Stomach smooth muscle (tissue), 2 donors: ENCODE data around the gene SAMD4B.
A peak's percentile ranks its signal among the peaks of the same experiment; 100 is the strongest.
"Not testable (repeated sequence)": the region's sequence is repeated elsewhere in the genome, so short reads cannot be mapped to it uniquely, and the experiment has no call there.

Experiments
- H3K27ac ChIP-seq: one replicate; pipeline ENCODE4 v1.7.0; 2013; ENCODE audit warnings: mild to moderate bottlenecking, low read length, inconsistent platforms
- H3K27me3 ChIP-seq, 2 donors: one replicate each; pipeline ENCODE4 v1.7.0; 2013; ENCODE audit warnings: low read length in 2 of 2; ENCODE audit not compliant: insufficient read depth in 2 of 2, control insufficient read depth in 1 of 2
- H3K36me3 ChIP-seq, 2 donors: one replicate each; pipeline ENCODE4 v1.7.0; 2013; ENCODE audit warnings: low read length in 2 of 2; ENCODE audit not compliant: control insufficient read depth in 2 of 2, insufficient read depth in 2 of 2
- H3K4me1 ChIP-seq: one replicate; pipeline ENCODE4 v1.7.0; 2013; ENCODE audit warnings: low read length; ENCODE audit not compliant: control insufficient read depth, insufficient read depth
- H3K4me3 ChIP-seq, 2 donors: one replicate each; pipeline ENCODE4 v1.7.0; 2013; ENCODE audit warnings: low read length in 2 of 2
- H3K9ac ChIP-seq, 2 donors: one replicate each; pipeline ENCODE4 v1.7.0; 2013; ENCODE audit warnings: low read length in 2 of 2, mild to moderate bottlenecking in 1 of 2
- H3K9me3 ChIP-seq, 2 donors: one replicate each; pipeline ENCODE4 v1.7.0; 2013; ENCODE audit warnings: low read length in 2 of 2; ENCODE audit not compliant: control insufficient read depth in 2 of 2
- donor health status: healthy.
- donor health status: Pancreatic carcinoma.

SAMD4B gene

GRCh38 chr19:39372047-39372802 is 30.0 kb downstream of the SAMD4B start:
- Histone ChIP-seq H3K4me1 (peaks cover 17% of the 10 kb centered on the region), H3K9me3 (no peaks in the 10 kb centered on the region), H3K27ac (peak overlapping the region; percentile 91), H3K4me3 (peak overlapping the region in 1 of 2 donors; percentile 49), H3K9ac (peak overlapping the region; percentile 50 to 87), H3K27me3 (no peaks in the 10 kb centered on the region), H3K36me3 (peaks cover 39 to 47% of the 10 kb centered on the region in 2 donors)

GRCh38 chr19:39372941-39373340 is 30.7 kb downstream of the SAMD4B start:
- Histone ChIP-seq H3K9ac (peak overlapping the region; percentile 50 to 87), H3K36me3 (peaks cover 46 to 54% of the 10 kb centered on the region in 2 donors), H3K27me3 (no peaks in the 10 kb centered on the region), H3K4me3 (peak overlapping the region; percentile 10 to 49), H3K4me1 (peaks cover 17% of the 10 kb centered on the region), H3K9me3 (no peaks in the 10 kb centered on the region), H3K27ac (peak overlapping the region; percentile 91)

- Histone ChIP-seq H3K27me3 (no peaks in the 10 kb centered on the region), H3K9me3 (no peaks in the 10 kb centered on the region), H3K4me3 (no peak overlapping the region), H3K4me1 (peaks cover 17% of the 10 kb centered on the region), H3K36me3 (peaks cover 41 to 61% of the 10 kb centered on the region in 2 donors), H3K9ac (peak overlapping the region in 1 of 2 donors; percentile 21), H3K27ac (no peak overlapping the region)
Observed at GRCh38 chr19:39375929-39376328, 33.7 kb downstream of the SAMD4B start.

GRCh38 chr19:39377373-39378362 is 35.4 kb downstream of the SAMD4B start:
- Histone ChIP-seq H3K27me3 (no peaks in the 10 kb centered on the region), H3K27ac (no peak overlapping the region), H3K36me3 (peaks cover 54 to 74% of the 10 kb centered on the region in 2 donors), H3K9ac (no peak overlapping the region), H3K9me3 (no peaks in the 10 kb centered on the region), H3K4me1 (peaks cover 9% of the 10 kb centered on the region), H3K4me3 (no peak overlapping the region)

GRCh38 chr19:39379366-39379765 is 37.1 kb downstream of the SAMD4B start:
- H3K9ac ChIP-seq, H3K9me3 ChIP-seq, H3K27ac ChIP-seq, H3K4me1 ChIP-seq, H3K27me3 ChIP-seq, H3K4me3 ChIP-seq: not testable (repeated sequence)
- peaks cover 68 to 85% of the 10 kb centered on the region in 2 donors for H3K36me3 ChIP-seq

GRCh38 chr19:39379865-39380396 is 37.7 kb downstream of the SAMD4B start:
- peaks cover 69 to 88% of the 10 kb centered on the region in 2 donors for H3K36me3 ChIP-seq
- peak overlapping the region; percentile 37 for H3K27ac ChIP-seq

GRCh38 chr19:39380521-39381502 is 38.6 kb downstream of the SAMD4B start:
- Histone ChIP-seq H3K4me1 (no peaks in the 10 kb centered on the region), H3K27ac (peak overlapping the region; percentile 37), H3K9ac (no peak overlapping the region), H3K36me3 (peaks cover 69 to 86% of the 10 kb centered on the region in 2 donors), H3K4me3 (no peak overlapping the region), H3K9me3 (no peaks in the 10 kb centered on the region), H3K27me3 (no peaks in the 10 kb centered on the region)

More at GRCh38 chr19:39379865-39380396, 37.7 kb downstream of the SAMD4B start:
- Histone ChIP-seq H3K27me3 (no peaks in the 10 kb centered on the region), H3K4me1 (no peaks in the 10 kb centered on the region), H3K9me3 (no peaks in the 10 kb centered on the region), H3K4me3 (no peak overlapping the region), H3K9ac (no peak overlapping the region)

- no peaks in the 10 kb centered on the region for H3K27me3 ChIP-seq
- H3K27ac ChIP-seq, result no peak overlapping the region
- no peaks in the 10 kb centered on the region for H3K9me3 ChIP-seq
- H3K4me1 ChIP-seq, result no peaks in the 10 kb centered on the region
- peaks cover 69 to 86% of the 10 kb centered on the region in 2 donors for H3K36me3 ChIP-seq
- H3K4me3 ChIP-seq, result no peak overlapping the region
- H3K9ac ChIP-seq, result no peak overlapping the region
Observed at GRCh38 chr19:39381910-39382611, 39.8 kb downstream of the SAMD4B start.

GRCh38 chr19:39382991-39383828 is 41.0 kb downstream of the SAMD4B start:
- H3K4me1 ChIP-seq, result no peaks in the 10 kb centered on the region
- no peak overlapping the region for H3K9ac ChIP-seq
- H3K27me3 ChIP-seq, result no peaks in the 10 kb centered on the region
- H3K36me3 ChIP-seq, result peaks cover 65 to 82% of the 10 kb centered on the region in 2 donors
- H3K9me3 ChIP-seq, result no peaks in the 10 kb centered on the region
- no peak overlapping the region for H3K4me3 ChIP-seq
- no peak overlapping the region for H3K27ac ChIP-seq
